Lower leg skin (tissue), 3 donors: Measurements from ENCODE around the gene PDE6H.

ENCODE experiments used
- CTCF ChIP-seq, 3 donors: fragments of 450-650 bp; IDR thresholded peaks; one replicate each; pipeline ENCODE4 v1.5.1; 2016; ENCODE audit warnings: antibody characterized with exemption in 3 of 3, mild to moderate bottlenecking in 3 of 3, moderate library complexity in 2 of 3
- POLR2A ChIP-seq, 2 donors: fragments of 450-650 bp; IDR thresholded peaks; one replicate each; pipeline ENCODE4 v1.6.1; 2016 to 2017; ENCODE audit warnings: antibody characterized with exemption in 2 of 2, mild to moderate bottlenecking in 1 of 2, moderate library complexity in 1 of 2

- no peak for TF ChIP-seq CTCF (IDR thresholded peaks at IDR 0.05)
- no peak for TF ChIP-seq POLR2A (IDR thresholded peaks at IDR 0.05)
Measured at GRCh38 chr12:14972816-14973215, at the start of gene PDE6H.
